ENCODE results near the gene NEU2.

GRCh38 chr2:233075141-233075965, 42.9 kb downstream of the NEU2 start:
- TF ChIP-seq SP1 (IDR thresholded peaks at IDR 0.05; ENCODE audit: low read depth) (no peak), ATF3 (IDR thresholded peaks at IDR 0.05) (no peak), RAD21 (IDR thresholded peaks at IDR 0.05; ENCODE audit: low read depth) (no peak), SRF (IDR thresholded peaks at IDR 0.05; ENCODE audit: low read depth) (no peak), CTCF (IDR thresholded peaks at IDR 0.05 in 2 of 3, conservative IDR thresholded peaks at IDR 0.05 in 1 of 3; ENCODE audit: borderline replicate concordance in 1 of 3, insufficient read depth in 1 of 3, low read depth in 2 of 3, low read length in 2 of 3) (no peak), POLR2A (IDR thresholded peaks at IDR 0.05; ENCODE audit: borderline replicate concordance, extremely low read depth, insufficient read depth, insufficient read length) (no peak), EZH2phosphoT487 (IDR thresholded peaks at IDR 0.05; ENCODE audit: borderline replicate concordance) (no peak)

Measured in HCT116 (cell line).